ENCODE results near the gene TSFM. TPM values are rescaled to one million over a fixed set of nuclear protein-coding genes. Genes with fewer than 3 reads are reported as not detected.

TSFM gene
- total RNA-seq (15.5 and 20.3 TPM in 2 replicates), polyA plus RNA-seq (16.8 and 19.0 TPM in 2 replicates), polyA minus RNA-seq (ENCODE audit: low replicate concordance) (7.3 and 10.9 TPM in 2 replicates)
- 32.2 and 40.9 TPM in 2 replicates for polyA plus RNA-seq (2012)

GRCh38 chr12:57782608-57783465 is at the start of gene TSFM:
TSS of gene TSFM (plus strand) at chr12:57782787. CDS start at chr12:57782802, 15 bp downstream.
- no peaks in the 10 kb centered on the region for H3K4me1 ChIP-seq (ENCODE audit: control insufficient read depth, extremely low read depth, insufficient read depth, low read length)
- peak within 1 kb of the TSS; percentile 81 for H2AFZ ChIP-seq (ENCODE audit: low read length)
- peak; percentile 92 to 94 for DNase-seq (ENCODE audit: low read depth in 2 of 2)
- no peak for TF ChIP-seq EZH2 (IDR thresholded peaks at IDR 0.05; ENCODE audit: low read length, missing control alignments)
- TF ChIP-seq, protein P1, sequence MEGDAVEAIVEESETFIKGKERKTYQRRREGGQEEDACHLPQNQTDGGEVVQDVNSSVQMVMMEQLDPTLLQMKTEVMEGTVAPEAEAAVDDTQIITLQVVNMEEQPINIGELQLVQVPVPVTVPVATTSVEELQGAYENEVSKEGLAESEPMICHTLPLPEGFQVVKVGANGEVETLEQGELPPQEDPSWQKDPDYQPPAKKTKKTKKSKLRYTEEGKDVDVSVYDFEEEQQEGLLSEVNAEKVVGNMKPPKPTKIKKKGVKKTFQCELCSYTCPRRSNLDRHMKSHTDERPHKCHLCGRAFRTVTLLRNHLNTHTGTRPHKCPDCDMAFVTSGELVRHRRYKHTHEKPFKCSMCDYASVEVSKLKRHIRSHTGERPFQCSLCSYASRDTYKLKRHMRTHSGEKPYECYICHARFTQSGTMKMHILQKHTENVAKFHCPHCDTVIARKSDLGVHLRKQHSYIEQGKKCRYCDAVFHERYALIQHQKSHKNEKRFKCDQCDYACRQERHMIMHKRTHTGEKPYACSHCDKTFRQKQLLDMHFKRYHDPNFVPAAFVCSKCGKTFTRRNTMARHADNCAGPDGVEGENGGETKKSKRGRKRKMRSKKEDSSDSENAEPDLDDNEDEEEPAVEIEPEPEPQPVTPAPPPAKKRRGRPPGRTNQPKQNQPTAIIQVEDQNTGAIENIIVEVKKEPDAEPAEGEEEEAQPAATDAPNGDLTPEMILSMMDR (conservative IDR thresholded peaks at IDR 0.05 in 1 of 2, IDR thresholded peaks at IDR 0.05 in 1 of 2; ENCODE audit: low read depth in 1 of 2, low read length in 2 of 2) = peak; percentile 88 to 89
- H3K27ac ChIP-seq (ENCODE audit: insufficient read depth, low read length) = peak within 1 kb of the TSS; percentile 64
- H3K36me3 ChIP-seq (ENCODE audit: control insufficient read depth, insufficient read depth, low read length) = peaks cover 3% of the 10 kb centered on the region
- H3K4me2 ChIP-seq (ENCODE audit: extremely low read depth, insufficient read depth, low read length) = peak within 1 kb of the TSS; percentile 99
- peak within 1 kb of the TSS; percentile 72 for H3K9ac ChIP-seq (ENCODE audit: insufficient read depth, low read length)
- no peaks in the 10 kb centered on the region for H4K20me1 ChIP-seq (ENCODE audit: control insufficient read depth, extremely low read depth, insufficient read depth, low read length)
- no peaks in the 10 kb centered on the region for H3K9me3 ChIP-seq (ENCODE audit: control insufficient read depth, insufficient read depth, low read depth, low read length)
- H3K4me3 ChIP-seq (replicated peaks in 1 of 4; ENCODE audit: control extremely low read depth in 1 of 4, insufficient read depth in 1 of 4, low read depth in 3 of 4, low read length in 4 of 4) = peak within 1 kb of the TSS; percentile 91 to 100 (median 93)
- peaks cover 16% of the 10 kb centered on the region for H3K79me2 ChIP-seq (ENCODE audit: control insufficient read depth, insufficient read depth, low read length)
- H3K27me3 ChIP-seq (ENCODE audit: control insufficient read depth, insufficient read depth, low read length) = no peaks in the 10 kb centered on the region

DNA sequence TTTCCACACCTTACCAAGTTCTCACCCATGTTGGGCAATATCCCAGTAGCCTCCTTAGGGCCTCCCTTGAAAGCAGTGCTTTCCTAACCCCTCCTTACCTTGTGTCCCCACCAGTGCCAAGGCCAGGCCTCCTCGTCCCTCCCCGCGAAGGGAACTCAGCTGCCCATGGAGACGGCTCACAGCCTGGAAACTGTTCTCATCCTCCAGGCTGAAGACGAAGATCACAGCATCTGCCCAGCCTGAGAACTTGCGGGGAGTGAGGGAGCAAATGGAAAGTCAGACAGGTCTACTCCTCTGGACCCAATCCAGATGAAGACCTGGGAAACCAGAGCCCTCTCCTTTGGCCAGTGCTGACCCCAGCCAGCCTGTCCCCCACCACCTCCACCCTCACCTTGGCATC is 48.7 kb upstream of the TSFM start:
- H3K4me3 ChIP-seq (replicated peaks in 1 of 4; ENCODE audit: control extremely low read depth in 1 of 4, insufficient read depth in 1 of 4, low read depth in 3 of 4, low read length in 4 of 4) = no peak overlapping the region
- peaks cover 3% of the 10 kb centered on the region for H3K4me1 ChIP-seq (ENCODE audit: control insufficient read depth, extremely low read depth, insufficient read depth, low read length)
- no peaks in the 10 kb centered on the region for H4K20me1 ChIP-seq (ENCODE audit: control insufficient read depth, extremely low read depth, insufficient read depth, low read length)
- peaks cover 54% of the 10 kb centered on the region for H3K27me3 ChIP-seq (ENCODE audit: control insufficient read depth, insufficient read depth, low read length)
- H3K36me3 ChIP-seq (ENCODE audit: control insufficient read depth, insufficient read depth, low read length) = no peaks in the 10 kb centered on the region
- DNase-seq (ENCODE audit: low read depth in 2 of 2) = no peak
- no peak for TF ChIP-seq EZH2 (IDR thresholded peaks at IDR 0.05; ENCODE audit: low read length, missing control alignments)
- TF ChIP-seq, protein P1 (conservative IDR thresholded peaks at IDR 0.05 in 1 of 2, IDR thresholded peaks at IDR 0.05 in 1 of 2; ENCODE audit: low read depth in 1 of 2, low read length in 2 of 2) = no peak
- H2AFZ ChIP-seq (ENCODE audit: low read length) = no peak overlapping the region
- H3K9me3 ChIP-seq (ENCODE audit: control insufficient read depth, insufficient read depth, low read depth, low read length) = no peaks in the 10 kb centered on the region
- no peak overlapping the region for H3K9ac ChIP-seq (ENCODE audit: insufficient read depth, low read length)
- no peak overlapping the region for H3K4me2 ChIP-seq (ENCODE audit: extremely low read depth, insufficient read depth, low read length)
- no peaks in the 10 kb centered on the region for H3K79me2 ChIP-seq (ENCODE audit: control insufficient read depth, insufficient read depth, low read length)
- H3K27ac ChIP-seq (ENCODE audit: insufficient read depth, low read length) = no peak overlapping the region

- Histone ChIP-seq H3K9me3 (ENCODE audit: control insufficient read depth, insufficient read depth, low read depth, low read length) (no peaks in the 10 kb centered on the region), H3K4me3 (replicated peaks in 1 of 4; ENCODE audit: control extremely low read depth in 1 of 4, insufficient read depth in 1 of 4, low read depth in 3 of 4, low read length in 4 of 4) (no peak overlapping the region), H3K9ac (ENCODE audit: insufficient read depth, low read length) (no peak overlapping the region), H3K27ac (ENCODE audit: insufficient read depth, low read length) (no peak overlapping the region), H3K4me2 (ENCODE audit: extremely low read depth, insufficient read depth, low read length) (no peak overlapping the region), H3K79me2 (ENCODE audit: control insufficient read depth, insufficient read depth, low read length) (no peaks in the 10 kb centered on the region), H3K4me1 (ENCODE audit: control insufficient read depth, extremely low read depth, insufficient read depth, low read length) (peaks cover 3% of the 10 kb centered on the region), H2AFZ (ENCODE audit: low read length) (no peak overlapping the region), H4K20me1 (ENCODE audit: control insufficient read depth, extremely low read depth, insufficient read depth, low read length) (no peaks in the 10 kb centered on the region), H3K36me3 (ENCODE audit: control insufficient read depth, insufficient read depth, low read length) (no peaks in the 10 kb centered on the region), H3K27me3 (ENCODE audit: control insufficient read depth, insufficient read depth, low read length) (peaks cover 61% of the 10 kb centered on the region)
- TF ChIP-seq, protein P1 (conservative IDR thresholded peaks at IDR 0.05 in 1 of 2, IDR thresholded peaks at IDR 0.05 in 1 of 2; ENCODE audit: low read depth in 1 of 2, low read length in 2 of 2) = no peak
- peak; percentile 37 for TF ChIP-seq EZH2 (IDR thresholded peaks at IDR 0.05; ENCODE audit: low read length, missing control alignments)
- no peak for DNase-seq (ENCODE audit: low read depth in 2 of 2)
These were observed 48.0 kb upstream of the TSFM start for GRCh38 chr12:57734591-57734990.

Data from fibroblast of lung (primary cell).